GM19328 (cell line): ENCODE data around the gene GABPA.
"Not testable (repeated sequence)": the region's sequence is repeated elsewhere in the genome, so short reads cannot be mapped to it uniquely, and the experiment has no call there.

Source experiments
- ATAC-seq: cut with Tn5 transposase; IDR thresholded peaks from one replicate; pipeline ENCODE4 v1.9.1; 2021; ENCODE audit warnings: mild to moderate bottlenecking, moderate library complexity; ENCODE audit not compliant: unreplicated experiment

The GABPA gene

GRCh38 chr21:25734904-25735645 is at the start of gene GABPA, which contains the start of gene ATP5PF:
TSS of gene GABPA (plus strand) at chr21:25734972. CDS start at chr21:25741599, 6,627 bp downstream.
TSS of gene ATP5PF (minus strand) at chr21:25734904. CDS start at chr21:25729794, 5,110 bp downstream.
- peak; percentile 89 for ATAC-seq

DNA sequence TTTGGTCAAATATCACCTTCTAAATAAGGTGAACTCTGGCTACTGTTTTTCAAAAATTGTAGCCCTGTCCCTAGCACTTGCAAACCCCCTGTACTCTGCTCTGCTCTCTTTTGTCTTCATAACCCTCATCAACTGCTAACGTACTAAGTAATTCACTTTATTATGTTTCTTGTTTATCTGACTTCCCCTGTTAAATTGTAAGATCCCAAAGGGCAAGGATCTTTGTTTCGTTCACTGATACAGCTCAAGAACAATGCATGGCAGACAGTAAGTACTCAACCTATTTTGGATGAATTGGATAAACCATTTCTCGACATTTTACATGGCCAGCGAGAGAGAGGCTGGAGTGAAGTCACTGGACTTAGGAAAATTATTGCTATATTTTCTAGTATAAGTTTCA is 47.0 kb upstream of the GABPA start:
- no peak for ATAC-seq

DNA sequence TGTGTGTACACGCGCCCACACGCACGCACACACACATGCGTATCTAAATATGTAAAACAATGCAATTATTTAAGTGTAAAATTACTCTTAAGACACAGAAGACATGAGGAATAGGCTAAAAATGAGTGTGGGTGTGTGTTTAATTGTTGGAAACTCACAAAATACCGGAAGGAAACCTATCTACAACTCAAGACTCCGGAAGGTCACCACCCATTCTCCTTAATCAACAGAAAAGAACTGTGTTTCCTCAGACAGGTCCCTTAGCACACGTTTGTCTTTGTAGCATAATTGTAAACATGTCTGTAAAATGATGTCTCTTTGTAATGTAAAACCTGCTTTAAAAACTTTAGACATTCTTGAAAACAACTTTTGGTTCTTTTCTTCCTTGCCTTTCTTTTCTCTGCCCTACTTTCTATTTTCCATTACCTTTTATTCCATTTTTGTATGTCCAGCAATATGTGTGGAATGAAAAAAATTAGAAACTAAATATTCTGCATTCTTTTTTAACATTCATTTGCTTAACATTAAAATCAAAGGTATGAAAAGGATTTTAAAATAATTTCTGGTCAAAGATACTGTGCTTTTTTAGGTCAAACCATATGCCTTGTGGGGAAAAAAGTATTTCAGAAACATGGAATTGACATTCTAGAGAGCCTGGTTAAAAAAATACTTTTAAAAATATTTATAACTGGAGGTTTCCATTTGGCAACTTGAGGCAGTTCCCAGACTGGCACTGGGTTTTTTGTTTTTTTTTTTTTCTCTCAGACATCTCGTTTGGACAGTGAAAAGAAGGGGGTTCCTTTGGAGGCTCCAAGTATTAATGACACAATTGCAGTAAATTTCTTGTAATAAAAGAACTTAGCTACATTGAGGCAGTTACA is 46.3 kb upstream of the GABPA start:
- ATAC-seq = no peak

GRCh38 chr21:25689226-25689625 is 45.5 kb upstream of the GABPA start:
- ATAC-seq = no peak

GRCh38 chr21:25691976-25692375 is 42.8 kb upstream of the GABPA start:
- no peak for ATAC-seq

- ATAC-seq = not testable (repeated sequence)
These were observed 39.3 kb upstream of the GABPA start for GRCh38 chr21:25695461-25695860.

- ATAC-seq = no peak
These were observed 34.0 kb upstream of the GABPA start for GRCh38 chr21:25700741-25701140.

DNA sequence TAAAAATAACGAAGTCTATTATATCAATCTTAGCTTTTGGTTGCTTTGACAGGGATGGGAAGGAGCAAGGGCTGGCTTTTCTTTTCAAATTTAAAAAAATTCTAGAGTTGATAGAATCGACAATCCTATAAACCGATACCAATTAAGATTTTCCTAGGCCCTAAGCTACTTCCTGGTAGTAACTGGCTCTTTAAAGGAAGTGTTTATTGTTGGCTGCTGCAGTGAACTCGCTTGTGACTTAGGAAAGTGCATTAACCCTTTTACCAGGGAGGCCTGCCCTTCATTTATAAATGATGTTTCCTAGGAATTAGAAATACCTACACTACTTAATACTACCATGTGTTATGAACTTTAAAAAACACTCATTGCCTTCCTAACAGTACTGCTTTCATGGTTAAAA is 33.2 kb upstream of the GABPA start:
- ATAC-seq = no peak

GRCh38 chr21:25708467-25709065 is 26.2 kb upstream of the GABPA start:
- no peak for ATAC-seq

DNA sequence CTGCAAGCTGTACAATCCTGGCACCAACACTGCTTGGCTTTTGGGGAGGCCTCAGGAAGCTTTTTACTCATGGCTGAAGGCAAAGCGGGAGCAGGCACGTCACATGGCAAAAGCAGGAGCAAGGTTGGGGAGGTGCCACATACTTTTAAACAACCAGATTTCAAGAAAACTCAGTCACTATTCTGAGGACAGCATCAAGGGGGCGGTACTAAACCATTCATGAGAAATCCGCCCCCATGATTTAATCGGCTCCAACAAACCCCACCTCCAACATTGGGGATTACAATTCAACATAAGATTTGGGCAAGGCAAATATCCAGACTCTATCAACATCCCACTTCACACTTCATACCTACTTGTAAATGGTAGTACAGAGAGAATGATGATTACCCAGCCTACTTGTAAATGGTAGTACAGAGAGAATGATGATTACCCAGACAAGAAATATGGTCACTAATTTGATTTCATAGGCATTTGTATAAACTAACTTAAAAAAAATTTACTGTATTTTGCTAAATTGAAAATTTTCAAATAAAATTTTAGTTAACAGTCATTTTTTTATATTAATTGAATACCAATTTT is 25.0 kb upstream of the GABPA start:
- ATAC-seq = no peak

DNA sequence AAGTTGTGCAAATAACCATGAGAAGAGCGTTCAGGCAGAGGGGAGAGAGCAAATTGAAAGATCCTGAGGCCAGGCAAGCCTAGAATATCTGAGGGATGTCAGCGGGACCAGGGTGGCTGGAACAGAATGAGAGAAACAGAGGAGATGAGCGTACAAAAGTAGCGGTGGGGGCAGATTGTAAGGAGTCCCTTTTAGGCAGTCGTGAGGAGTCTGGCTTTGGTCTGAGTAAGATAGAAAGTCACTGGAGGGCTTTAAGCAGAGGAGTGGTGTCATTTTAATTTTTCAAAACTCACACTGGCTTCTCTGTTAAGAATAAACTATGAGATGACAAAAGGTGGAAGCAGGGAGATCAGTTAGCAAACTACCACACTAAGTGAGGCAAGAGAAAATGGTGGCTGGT is 24.2 kb upstream of the GABPA start:
- no peak for ATAC-seq

DNA sequence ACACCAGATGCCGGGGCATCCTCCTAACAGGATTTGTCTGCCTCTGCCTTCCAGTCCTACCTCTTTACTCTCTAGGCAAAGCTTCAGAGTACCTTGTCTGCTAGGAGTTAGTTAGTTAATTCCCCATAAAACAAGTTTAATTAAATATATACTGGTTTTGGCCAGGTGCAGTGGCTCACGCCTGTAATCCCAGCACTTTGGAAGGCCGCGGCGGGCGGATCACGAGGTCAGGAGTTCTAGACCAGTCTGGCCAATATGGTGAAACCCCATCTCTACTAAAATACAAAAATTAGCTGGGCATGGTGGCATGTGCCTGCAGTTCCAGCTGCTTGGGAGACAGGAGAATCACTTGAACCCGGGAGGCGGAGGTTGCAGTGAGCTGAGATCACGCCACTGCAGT is 20.7 kb upstream of the GABPA start:
- ATAC-seq = not testable (repeated sequence)

GRCh38 chr21:25717491-25718147 is 17.2 kb upstream of the GABPA start:
- no peak for ATAC-seq

DNA sequence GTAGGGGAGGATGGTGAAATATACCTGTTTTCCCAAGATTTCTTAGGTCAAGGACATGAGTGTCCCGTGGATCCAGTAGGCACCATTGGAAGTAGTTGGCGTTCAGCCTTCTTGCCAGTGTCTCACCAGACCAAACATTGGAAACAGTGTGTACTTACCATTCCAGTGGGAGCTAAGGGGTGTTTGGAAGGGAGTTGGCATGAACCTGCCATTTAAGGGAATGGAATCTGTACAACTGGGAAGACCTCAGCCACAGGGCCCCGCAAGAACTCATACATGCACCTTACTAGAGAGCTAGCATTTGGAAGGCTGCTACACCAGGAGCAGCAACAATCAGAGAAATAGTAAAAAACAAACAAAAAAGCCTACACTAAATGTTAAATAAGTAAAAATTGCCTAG is 12.8 kb upstream of the GABPA start:
- ATAC-seq = no peak

DNA sequence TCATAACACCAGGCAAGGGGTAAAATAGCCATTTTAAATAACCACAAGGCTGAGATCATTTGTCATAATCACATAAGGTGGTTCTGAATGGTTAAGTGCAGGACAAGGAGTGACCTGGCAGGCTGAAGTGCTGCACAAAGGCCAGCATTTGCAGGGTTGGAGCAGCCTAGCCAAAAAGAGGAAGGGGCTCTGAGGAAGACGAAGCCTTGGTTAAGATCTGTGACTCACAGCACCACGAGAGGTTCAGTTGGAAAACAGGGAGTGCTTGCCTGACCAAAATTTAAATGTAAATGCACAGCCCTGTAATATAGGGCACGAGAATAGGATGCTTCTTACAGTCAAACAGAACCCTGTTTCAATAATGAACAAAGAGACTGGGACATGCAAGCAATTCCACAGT is 12.1 kb upstream of the GABPA start:
- no peak for ATAC-seq

GRCh38 chr21:25732091-25732760 is 2.5 kb upstream of the GABPA start:
- ATAC-seq = no peak

- peak; percentile 1 for ATAC-seq
These were observed 716 bp upstream of the GABPA start for GRCh38 chr21:25733859-25734653.

GRCh38 chr21:25734654-25734903 is 193 bp upstream of the GABPA start:
- ATAC-seq = no peak
